DMS53 (cell line): ENCODE measurements around the gene TMEM201.

Experiments
- DNase-seq: peaks from one replicate; lab custom pipeline; 2025; lab: John Stamatoyannopoulos, UW

The TMEM201 gene

DNA sequence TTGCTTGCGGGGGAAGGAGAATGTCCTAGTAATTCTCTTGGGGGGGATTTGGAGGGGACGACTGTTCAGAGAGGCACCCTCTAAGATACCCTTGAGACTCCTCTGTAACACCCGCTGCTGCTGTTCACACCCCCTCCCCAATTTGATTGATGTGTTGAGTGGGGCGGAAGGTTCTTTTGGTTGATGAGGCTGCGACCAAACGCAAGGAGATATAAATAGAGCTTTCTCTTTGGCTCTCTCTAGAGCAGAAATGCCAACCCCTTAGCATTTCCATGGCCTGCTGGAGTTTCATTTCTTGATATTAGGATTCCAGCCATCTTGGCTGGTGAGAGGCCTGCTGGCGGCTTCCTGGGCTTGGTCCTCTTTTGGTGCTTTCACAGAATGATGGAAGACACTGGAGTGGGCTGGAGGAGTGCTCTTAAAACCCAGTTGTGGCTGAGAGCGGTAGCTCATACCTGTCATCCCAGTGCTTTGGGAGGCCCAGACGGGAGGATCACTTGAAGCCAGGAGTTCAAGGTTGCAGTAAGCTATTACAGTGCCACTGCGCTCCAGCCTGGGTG, 64.9 kb downstream of the TMEM201 start:
- DNase-seq = no peak

DNA sequence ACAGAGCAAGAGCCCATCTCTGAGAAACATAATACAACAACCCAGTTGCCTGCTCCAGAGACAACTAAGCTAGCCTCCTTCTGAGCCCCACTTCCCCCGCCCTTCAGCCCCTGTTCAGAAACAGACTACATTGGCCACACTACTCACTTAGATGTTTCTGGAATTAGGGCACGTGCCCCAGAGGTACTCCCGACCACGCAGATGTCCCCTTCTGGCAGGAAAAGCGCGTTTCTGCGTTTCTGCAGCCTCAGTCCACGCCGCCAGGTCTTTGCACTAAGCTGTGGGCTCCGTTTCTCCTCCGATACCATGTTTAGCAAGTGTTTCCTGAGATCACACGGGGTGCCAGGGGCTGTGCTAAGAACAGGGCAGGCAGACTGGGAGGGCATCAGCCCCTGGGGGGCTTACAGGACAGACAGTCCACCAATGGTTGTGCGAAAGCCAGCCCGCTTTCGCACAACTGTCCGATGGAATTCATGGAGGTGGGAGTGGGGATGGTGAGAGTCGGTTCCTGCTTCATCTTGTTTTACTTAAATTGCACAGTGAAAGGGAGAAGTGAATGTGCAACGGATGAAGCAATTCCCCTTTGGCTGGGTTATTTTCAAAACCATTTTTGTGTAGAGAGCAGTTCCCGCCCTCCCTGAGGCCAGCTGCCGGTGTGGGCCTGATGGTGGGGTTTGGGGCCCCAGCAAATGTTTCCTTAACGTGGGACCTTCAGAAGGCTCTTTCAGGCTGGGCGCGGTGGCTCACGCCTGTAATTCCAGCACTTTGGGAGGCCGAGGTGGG, 65.5 kb downstream of the TMEM201 start:
- no peak for DNase-seq

DNA sequence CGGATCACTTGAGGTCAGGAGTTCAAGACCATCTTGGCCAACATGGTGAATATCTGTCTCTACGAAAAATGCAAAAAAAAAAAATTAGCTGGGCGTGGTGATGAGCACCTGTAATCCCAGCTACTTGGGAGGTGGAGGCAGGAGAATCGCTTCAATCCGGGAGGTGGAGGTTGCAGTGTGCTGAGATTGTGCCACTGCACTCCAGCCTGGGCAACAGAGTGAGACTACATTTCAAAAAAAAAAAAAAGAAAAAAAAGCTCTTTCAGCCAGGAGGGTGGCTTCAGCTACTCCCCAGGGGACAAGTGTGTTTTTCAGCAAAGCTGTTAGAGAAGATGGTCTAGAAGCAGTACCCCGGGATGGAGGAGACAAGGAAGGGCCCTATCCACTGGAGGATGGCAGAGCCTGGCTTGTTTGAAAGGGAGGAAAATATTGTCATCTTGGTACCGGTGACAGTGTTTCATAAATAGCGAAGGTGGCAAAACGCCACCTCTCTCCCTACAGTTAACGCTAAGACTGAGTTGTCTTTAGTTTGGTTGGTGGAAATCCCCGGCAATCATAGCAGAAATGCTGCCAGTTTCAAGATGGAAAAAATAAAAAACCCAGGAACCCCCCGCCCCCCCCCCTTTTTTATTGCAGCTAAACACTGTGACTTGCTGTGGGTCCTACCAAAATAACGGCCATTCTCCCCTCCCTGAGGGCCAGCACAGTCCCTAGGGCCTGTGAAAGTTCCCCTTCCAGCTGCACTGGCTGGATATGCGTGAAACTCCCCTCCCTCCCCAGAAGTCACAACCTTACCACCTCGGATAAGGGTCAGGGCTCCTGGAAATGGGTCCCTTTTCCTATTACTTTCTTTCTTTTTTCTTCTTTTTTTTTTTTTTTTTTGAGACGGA, 66.4 kb downstream of the TMEM201 start:
- DNase-seq = no peak

DNA sequence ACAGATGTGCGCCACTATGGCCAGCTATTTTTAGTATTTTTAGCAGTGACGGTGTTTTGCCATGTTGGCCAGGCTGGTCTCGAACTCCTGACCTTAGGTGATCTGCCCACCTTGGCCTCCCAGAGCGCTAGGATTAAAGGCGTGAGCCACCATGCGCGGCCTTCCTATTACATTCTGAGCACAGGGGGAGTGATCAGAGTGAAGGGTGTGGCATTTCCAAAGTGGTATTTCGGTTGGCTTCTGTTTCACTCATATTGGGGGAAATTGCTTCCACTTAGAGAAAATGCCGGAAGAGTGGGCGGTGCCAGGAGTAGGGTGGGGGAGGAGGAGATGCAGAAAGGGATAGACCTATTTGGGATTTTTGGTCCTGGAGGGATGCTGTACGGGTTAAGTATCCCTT, 67.1 kb downstream of the TMEM201 start:
- no peak for DNase-seq

DNA sequence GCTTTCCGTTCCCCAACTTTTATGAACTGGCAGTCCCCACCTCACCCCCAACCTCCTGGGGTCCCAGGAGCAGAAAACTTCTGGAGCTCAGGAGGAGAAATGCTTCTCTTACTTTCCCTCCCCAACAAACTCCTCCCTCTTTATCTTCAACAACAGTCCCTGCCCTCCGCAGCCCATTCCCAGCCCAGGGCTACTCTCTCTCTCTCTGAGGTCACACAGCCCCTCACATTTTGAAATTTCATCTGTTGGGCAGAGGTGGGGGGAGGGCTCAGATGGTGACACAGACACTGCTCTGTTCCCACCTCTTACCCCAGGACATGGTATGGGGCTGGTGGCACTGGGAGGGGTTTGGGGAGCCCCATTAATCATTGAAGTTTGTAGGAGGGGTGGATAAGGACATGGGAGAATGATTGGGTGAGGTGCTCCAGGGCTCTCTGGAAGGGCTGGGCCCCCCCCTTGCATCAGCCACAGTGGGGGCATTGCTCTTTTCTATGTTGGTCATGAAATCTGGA, 68.9 kb downstream of the TMEM201 start:
- no peak for DNase-seq

DNA sequence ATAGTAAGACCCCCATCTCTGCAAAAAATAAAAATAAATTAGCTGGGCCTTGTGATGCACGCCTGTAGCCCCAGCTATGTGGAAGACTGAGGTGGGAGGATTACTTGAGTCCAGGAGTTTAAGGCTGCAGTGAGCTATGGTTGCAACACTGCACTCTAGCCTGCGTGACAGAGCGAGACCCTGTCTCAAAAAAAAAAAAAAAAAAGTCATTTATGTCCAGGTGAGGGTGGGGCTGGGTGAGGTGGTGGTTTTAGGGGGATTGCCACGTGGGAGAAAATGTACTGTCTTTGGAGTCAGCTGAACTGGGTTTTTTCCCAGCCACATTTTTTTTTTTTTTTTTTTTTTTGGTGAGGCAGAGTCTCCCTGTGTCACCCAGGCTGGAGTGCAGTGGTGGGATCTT, 69.5 kb downstream of the TMEM201 start:
- no peak for DNase-seq

DNA sequence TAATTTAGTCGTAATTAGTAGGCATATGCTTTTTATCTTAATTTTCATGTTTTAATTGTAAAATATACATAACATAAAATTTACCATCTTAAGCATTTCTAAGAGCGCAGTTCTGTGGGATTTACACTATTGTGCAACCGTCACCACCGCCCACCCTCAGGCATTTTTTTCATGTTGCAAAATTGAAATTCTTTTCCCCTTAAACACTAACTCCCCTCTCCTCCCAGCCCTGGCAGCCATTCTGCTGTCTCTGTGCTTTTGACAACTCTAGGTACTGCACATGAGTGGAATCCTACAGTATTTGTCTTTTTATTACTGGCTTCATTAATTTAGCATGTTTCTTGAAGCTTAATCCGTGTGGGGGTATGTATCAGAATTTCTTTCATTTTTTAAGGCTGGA, 70.6 kb downstream of the TMEM201 start:
- no peak for DNase-seq

DNA sequence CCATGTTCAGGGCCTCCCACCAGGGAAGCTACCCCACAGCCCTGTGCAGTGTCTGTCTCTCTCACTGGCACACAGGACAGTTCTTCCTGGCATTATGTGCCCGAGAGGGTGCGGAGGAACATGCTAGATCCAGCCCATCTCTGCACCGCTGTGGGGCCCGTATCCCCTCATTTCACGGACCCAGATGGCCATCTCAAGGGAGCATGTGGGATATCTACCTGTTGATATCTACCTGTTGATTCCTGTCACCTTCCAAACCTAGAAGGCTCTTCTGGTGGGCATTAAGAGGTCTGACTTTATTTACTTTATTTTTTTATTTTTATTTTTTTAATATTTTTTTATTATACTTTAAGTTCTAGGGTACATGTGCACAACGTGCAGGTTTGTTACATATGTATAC, 74.5 kb downstream of the TMEM201 start:
- DNase-seq = no peak
